SK-N-SH (cell line): ENCODE data around the gene SOX8. TPM values are rescaled to one million over a fixed set of nuclear protein-coding genes. Genes with fewer than 3 reads are reported as not detected.

Source experiments
- CTCF ChIA-PET: fragments of 300-600, 350-600 bp; formaldehyde crosslinking; extraction: SDS; loops from one replicate; lab custom pipeline; 2021; lab: Yijun Ruan, JAX
- POLR2A ChIA-PET: fragments of 350-600 bp; sonication (Branson Sonifier 250); formaldehyde crosslinking; extraction: SDS; loops from one replicate; lab custom pipeline; 2020; ENCODE audit warnings: antibody characterized with exemption, inconsistent platforms; lab: Yijun Ruan, JAX
- DNase-seq: peaks from one replicate; pipeline ENCODE4 v3.0.0; 2012
- H2AFZ ChIP-seq: fragments of 200-600 bp; sonication (generic); 2 replicates; pipeline ENCODE4 v1.8.1; 2016; ENCODE audit warnings: antibody characterized with exemption, mild to moderate bottlenecking, low read depth
- H3F3A ChIP-seq: fragments of 200-600 bp; sonication (generic); replicated peaks from 2 replicates; pipeline ENCODE3; 2016; ENCODE audit warnings: antibody characterized with exemption, mild to moderate bottlenecking; ENCODE audit not compliant: insufficient read depth
- H3K27ac ChIP-seq, 2 experiments: fragments of 200-500 bp in 1 of 2; fragments of 200-600 bp in 1 of 2; sonication (Bioruptor generic) in 1 of 2; sonication (generic), shearing (Covaris generic) in 1 of 2; 2 replicates each; pipeline versions ENCODE4 v1.5.1 to v1.6.1; 2014 to 2016; ENCODE audit warnings: low read depth in 2 of 2, inconsistent platforms in 1 of 2, low read length in 1 of 2, mild to moderate bottlenecking in 1 of 2, mixed read lengths in 1 of 2
- H3K27me3 ChIP-seq: fragments of 200-600 bp; sonication (generic), shearing (Covaris generic); 2 replicates; pipeline ENCODE4 v1.6.1; 2016; ENCODE audit warnings: mixed run types; ENCODE audit not compliant: insufficient read depth
- H3K36me3 ChIP-seq, 2 experiments: fragments of 200-500 bp in 1 of 2; fragments of 200-600 bp in 1 of 2; sonication (Bioruptor generic) in 1 of 2; sonication (generic) in 1 of 2; replicated peaks in 1 of 2; 2 replicates each; pipeline versions ENCODE3 to v1.5.1; 2014 to 2016; ENCODE audit warnings: low read length in 1 of 2, mild to moderate bottlenecking in 1 of 2; ENCODE audit not compliant: insufficient read depth in 2 of 2, control insufficient read depth in 1 of 2
- H3K4me1 ChIP-seq, 2 experiments: fragments of 200-500 bp in 1 of 2; fragments of 200-600 bp in 1 of 2; sonication (Bioruptor generic) in 1 of 2; sonication (generic), shearing (Covaris generic) in 1 of 2; 2 replicates each; pipeline versions ENCODE4 v1.5.1 to v1.6.1; 2014 to 2016; ENCODE audit warnings: low read depth in 1 of 2, low read length in 1 of 2, mixed run types in 1 of 2; ENCODE audit not compliant: insufficient read depth in 2 of 2, control insufficient read depth in 1 of 2
- H3K4me2 ChIP-seq: fragments of 200-600 bp; sonication (generic), shearing (Covaris generic); 2 replicates; pipeline ENCODE4 v1.6.1; 2017; ENCODE audit warnings: mixed run types
- H3K4me3 ChIP-seq, 2 experiments: fragments of 200-500 bp in 1 of 2; fragments of 200-600 bp in 1 of 2; sonication (Bioruptor generic) in 1 of 2; sonication (generic), shearing (Covaris generic) in 1 of 2; 2 replicates each; pipeline versions ENCODE4 v1.5.1 to v1.8.1; 2014 to 2016; ENCODE audit warnings: low read depth in 2 of 2, inconsistent platforms in 1 of 2, low read length in 1 of 2, mild to moderate bottlenecking in 1 of 2, mixed read lengths in 1 of 2, moderate library complexity in 1 of 2
- H3K79me2 ChIP-seq: fragments of 200-600 bp; sonication (generic); 2 replicates; pipeline ENCODE4 v1.8.1; 2017; ENCODE audit warnings: mild to moderate bottlenecking; ENCODE audit not compliant: insufficient read depth
- H3K9ac ChIP-seq: fragments of 200-600 bp; sonication (generic); 2 replicates; pipeline ENCODE4 v1.6.1; 2017; ENCODE audit warnings: mixed run types
- H3K9me2 ChIP-seq: fragments of 200-600 bp; sonication (generic); 2 replicates; pipeline ENCODE4 v1.6.1; 2017; ENCODE audit warnings: mixed run types
- H3K9me3 ChIP-seq: fragments of 200-600 bp; sonication (generic); 2 replicates; pipeline ENCODE4 v1.6.1; 2017; ENCODE audit warnings: mixed run types, mild to moderate bottlenecking, moderate library complexity
- H4K20me1 ChIP-seq: fragments of 200-600 bp; sonication (generic); 2 replicates; pipeline ENCODE4 v1.6.1; 2017; ENCODE audit warnings: mild to moderate bottlenecking, mixed run types; ENCODE audit not compliant: insufficient read depth
- FOXJ3 ChIP-seq: sonication (generic); formaldehyde crosslinking; IDR thresholded peaks from 2 replicates; pipeline ENCODE4 v1.5.1; 2020; ENCODE audit warnings: mild to moderate bottlenecking, missing genetic modification reagents
- GATA2 ChIP-seq: sonication (generic); formaldehyde crosslinking; IDR thresholded peaks from 2 replicates; pipeline ENCODE4 v1.5.0; 2020; ENCODE audit warnings: mild to moderate bottlenecking, missing genetic modification reagents
- MAX ChIP-seq: IDR thresholded peaks from 2 replicates; pipeline ENCODE4 v1.4.0; 2012; ENCODE audit warnings: low read depth
- MXI1 ChIP-seq: IDR thresholded peaks from 2 replicates; pipeline ENCODE4 v1.6.1; 2012; ENCODE audit warnings: mild to moderate bottlenecking, low read depth, low read length, improper control_type of control experiment
- NFIC ChIP-seq: IDR thresholded peaks from 2 replicates; pipeline ENCODE4 v1.4.0; 2012; ENCODE audit warnings: borderline replicate concordance
- NRF1 ChIP-seq: IDR thresholded peaks from 2 replicates; pipeline ENCODE4 v1.6.1; 2012; ENCODE audit warnings: low read depth, mild to moderate bottlenecking, low read length
- RAD21 ChIP-seq: IDR thresholded peaks from 2 replicates; pipeline ENCODE4 v1.6.1; 2012; ENCODE audit warnings: mild to moderate bottlenecking, low read length
- RFX5 ChIP-seq: IDR thresholded peaks from 2 replicates; pipeline ENCODE4 v1.6.1; 2012; ENCODE audit warnings: mild to moderate bottlenecking, improper control_type of control experiment, low read length
- RXRA ChIP-seq: IDR thresholded peaks from 2 replicates; pipeline ENCODE4 v1.4.0; 2012; ENCODE audit warnings: low read depth, mild to moderate bottlenecking, borderline replicate concordance
- SIN3A ChIP-seq: IDR thresholded peaks from 2 replicates; pipeline ENCODE4 v1.6.1; 2012; ENCODE audit warnings: low read depth, mild to moderate bottlenecking, low read length, moderate library complexity, borderline replicate concordance
- TEAD4 ChIP-seq: IDR thresholded peaks from 2 replicates; pipeline ENCODE4 v1.4.0; 2012; ENCODE audit warnings: mild to moderate bottlenecking, borderline replicate concordance; ENCODE audit not compliant: insufficient read depth
- USF2 ChIP-seq: fragments of 150-350 bp; IDR thresholded peaks from 2 replicates; pipeline ENCODE4 v1.6.1; 2017; ENCODE audit warnings: antibody characterized with exemption, low read length, low read depth, borderline replicate concordance
- YY1 ChIP-seq: IDR thresholded peaks from 2 replicates; pipeline ENCODE4 v1.4.0; 2012; ENCODE audit warnings: low read depth, mild to moderate bottlenecking
- WGBS: methylation state at CpG from one replicate; pipeline ENCODE4 v1.1.6; 2017; ENCODE audit warnings: low lambda C conversion rate; 5-methylcytosine and 5-hydroxymethylcytosine counted together
- polyA plus RNA-seq, 3 experiments: library from polyadenylated mRNA; depleted of rRNA; stranded (reverse); fragments of >200 nt; gene quantifications; 2 replicates each; pipeline ENCODE4 v1.2.3, GENCODE V29; 2012
- TF ChIP-seq, protein P1 (sequence below): fragments of 150-350 bp; IDR thresholded peaks from 2 replicates; pipeline ENCODE4 v1.6.1; 2016; ENCODE audit warnings: mild to moderate bottlenecking, low read depth, low read length

Gene SOX8
- polyA plus RNA-seq, 1 of the 3 experiments (the other 2 are of a cell fraction): not detected

- POLR2A ChIA-PET: no interaction called here
- no peak overlapping the region for H3K27ac ChIP-seq
- 0 out of 2 replicates have a peak, but pooled peaks cover 5% of the 10 kb centered on the region for H4K20me1 ChIP-seq
- 27% methylated on average over 15 of the region's 27 CpGs for WGBS
- no peaks in the 10 kb centered on the region for H3K79me2 ChIP-seq
- H3K9me3 ChIP-seq: no peaks in the 10 kb centered on the region
- no peaks in the 10 kb centered on the region for H3K4me1 ChIP-seq
- peaks cover 88% of the 10 kb centered on the region for H3K27me3 ChIP-seq
- H3K4me3 ChIP-seq: no peak overlapping the region
- H3F3A ChIP-seq: no peaks in the 10 kb centered on the region
- TF ChIP-seq, protein P1, sequence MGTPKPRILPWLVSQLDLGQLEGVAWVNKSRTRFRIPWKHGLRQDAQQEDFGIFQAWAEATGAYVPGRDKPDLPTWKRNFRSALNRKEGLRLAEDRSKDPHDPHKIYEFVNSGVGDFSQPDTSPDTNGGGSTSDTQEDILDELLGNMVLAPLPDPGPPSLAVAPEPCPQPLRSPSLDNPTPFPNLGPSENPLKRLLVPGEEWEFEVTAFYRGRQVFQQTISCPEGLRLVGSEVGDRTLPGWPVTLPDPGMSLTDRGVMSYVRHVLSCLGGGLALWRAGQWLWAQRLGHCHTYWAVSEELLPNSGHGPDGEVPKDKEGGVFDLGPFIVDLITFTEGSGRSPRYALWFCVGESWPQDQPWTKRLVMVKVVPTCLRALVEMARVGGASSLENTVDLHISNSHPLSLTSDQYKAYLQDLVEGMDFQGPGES: no peak
- TF ChIP-seq MXI1 (no peak), GATA2 (no peak)
- no peaks in the 10 kb centered on the region for H3K36me3 ChIP-seq
- no peaks in the 10 kb centered on the region for H3K9me2 ChIP-seq
- no peak overlapping the region for H2AFZ ChIP-seq
- no peak for DNase-seq
- H3K9ac ChIP-seq: no peak overlapping the region
- CTCF ChIA-PET: interaction anchor here (1.1 kb wide), 1 partner anchor 9 kb away, joined by 3 read pairs; no protein-coding TSS in a partner anchor
- H3K4me2 ChIP-seq: no peak overlapping the region
Observed at GRCh38 chr16:1026784-1027500, 45.4 kb downstream of the SOX8 start.

- no peaks in the 10 kb centered on the region for H3K4me1 ChIP-seq
- TF ChIP-seq NFIC (no peak), YY1 (no peak), NRF1 (no peak), FOXJ3 (CRISPR knock-in tag) (no peak)
- H3K9me2 ChIP-seq: no peaks in the 10 kb centered on the region
- H3F3A ChIP-seq: no peaks in the 10 kb centered on the region
- no peaks in the 10 kb centered on the region for H3K79me2 ChIP-seq
- no peak overlapping the region for H2AFZ ChIP-seq
- no peak overlapping the region for H3K27ac ChIP-seq
- ChIA-PET CTCF (interaction anchor here (1.1 kb wide), 1 partner anchor 9 kb away, joined by 3 read pairs; no protein-coding TSS in a partner anchor), POLR2A (no interaction called here)
- 0 out of 2 replicates have a peak, but pooled peaks cover 5% of the 10 kb centered on the region for H4K20me1 ChIP-seq
- no peak overlapping the region for H3K9ac ChIP-seq
- WGBS: 32% methylated on average over 22 of the region's 22 CpGs
- no peak overlapping the region for H3K4me2 ChIP-seq
- peaks cover 88% of the 10 kb centered on the region for H3K27me3 ChIP-seq
- H3K36me3 ChIP-seq: no peaks in the 10 kb centered on the region
- no peak for DNase-seq
- no peaks in the 10 kb centered on the region for H3K9me3 ChIP-seq
- H3K4me3 ChIP-seq: no peak overlapping the region
Observed at GRCh38 chr16:1027501-1027815, 45.9 kb downstream of the SOX8 start.

DNA sequence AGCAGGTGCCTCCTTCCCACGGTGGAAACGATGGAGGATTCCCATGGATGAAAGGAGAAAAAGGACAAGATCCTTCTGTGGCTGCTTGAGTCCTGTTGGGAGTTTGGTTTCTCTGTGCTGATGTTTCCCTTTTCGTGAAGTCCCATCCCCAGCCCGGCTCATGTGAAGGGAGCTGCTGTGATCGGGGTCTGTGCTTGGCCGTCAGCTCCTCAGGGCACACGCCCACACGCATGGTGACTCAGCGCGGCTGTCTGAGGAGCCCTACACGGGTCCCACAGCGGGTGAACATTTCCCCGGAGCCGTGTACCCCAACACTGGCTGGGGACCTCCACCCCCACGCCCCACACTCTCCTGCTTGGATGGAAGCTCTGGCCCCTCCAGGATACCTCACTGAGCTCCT is 46.5 kb downstream of the SOX8 start:
- H3K9me2 ChIP-seq: no peaks in the 10 kb centered on the region
- peaks cover 84% of the 10 kb centered on the region for H3K27me3 ChIP-seq
- POLR2A ChIA-PET: no interaction called here
- H2AFZ ChIP-seq: no peak overlapping the region
- no peak overlapping the region for H3K27ac ChIP-seq
- CTCF ChIA-PET: interaction anchor here (1.1 kb wide), 1 partner anchor 8 kb away, joined by 3 read pairs; no protein-coding TSS in a partner anchor
- 0 out of 2 replicates have a peak, but pooled peaks cover 5% of the 10 kb centered on the region for H4K20me1 ChIP-seq
- no peak overlapping the region for H3K4me2 ChIP-seq
- H3K9me3 ChIP-seq: no peaks in the 10 kb centered on the region
- H3K79me2 ChIP-seq: no peaks in the 10 kb centered on the region
- H3K4me1 ChIP-seq: no peaks in the 10 kb centered on the region
- DNase-seq: no peak
- no peak overlapping the region for H3K4me3 ChIP-seq
- H3K9ac ChIP-seq: no peak overlapping the region
- H3F3A ChIP-seq: no peaks in the 10 kb centered on the region
- TF ChIP-seq MAX: no peak
- TF ChIP-seq RAD21: no peak
- TF ChIP-seq TEAD4: no peak
- no peak for TF ChIP-seq USF2
- no peak for TF ChIP-seq RFX5
- no peak for TF ChIP-seq RXRA
- TF ChIP-seq YY1: no peak
- no peak for TF ChIP-seq SIN3A
- no peaks in the 10 kb centered on the region for H3K36me3 ChIP-seq
- 6% methylated on average over 6 of the region's 15 CpGs for WGBS
